Breast epithelium (tissue), 4 donors: ENCODE data around the gene PDE1C. TPM values are rescaled to one million over a fixed set of nuclear protein-coding genes. Genes with fewer than 3 reads are reported as not detected.

Source experiments
- DNase-seq, 2 donors: peaks; one replicate each; pipeline ENCODE4 v3.0.0-alpha.2; 2019; ENCODE audit warnings: low spot score in 2 of 2
- H3K27ac ChIP-seq, 2 donors: fragments of 200-600 bp; sonication (generic) in 1 of 2; one replicate each; pipeline ENCODE4 v1.5.1; 2016 to 2019; ENCODE audit warnings: mild to moderate bottlenecking in 1 of 2
- H3K27me3 ChIP-seq, 2 donors: fragments of 200-600 bp; sonication (generic) in 1 of 2; one replicate each; pipeline versions ENCODE4 v1.5.1 to v1.6.0; 2017 to 2019; ENCODE audit warnings: control low read depth in 1 of 2, mild to moderate bottlenecking in 1 of 2
- H3K36me3 ChIP-seq: fragments of 200-600 bp; one replicate; pipeline ENCODE4 v1.5.1; 2019
- H3K4me1 ChIP-seq, 2 donors: fragments of 200-600 bp; sonication (generic); one replicate each; pipeline ENCODE4 v1.5.1; 2016 to 2019; ENCODE audit warnings: control low read depth in 1 of 2
- H3K4me3 ChIP-seq, 3 donors: fragments of 200-600 bp; sonication (generic); 1 replicate in 2 of 3; 2 replicates in 1 of 3; pipeline ENCODE4 v1.5.1; 2016 to 2019; ENCODE audit warnings: mild to moderate bottlenecking in 3 of 3, moderate library complexity in 2 of 3
- H3K9me3 ChIP-seq, 2 donors: fragments of 200-600 bp; sonication (generic) in 1 of 2; one replicate each; pipeline ENCODE4 v1.5.1; 2016 to 2019; ENCODE audit warnings: control low read depth in 1 of 2
- CTCF ChIP-seq, 3 donors: fragments of 450-650 bp; IDR thresholded peaks; one replicate each; pipeline ENCODE4 v1.5.1; 2016 to 2017; ENCODE audit warnings: antibody characterized with exemption in 3 of 3, mild to moderate bottlenecking in 3 of 3, moderate library complexity in 3 of 3
- POLR2A ChIP-seq: fragments of 450-650 bp; IDR thresholded peaks from one replicate; pipeline ENCODE4 v1.6.1; 2016; ENCODE audit warnings: antibody characterized with exemption, mild to moderate bottlenecking, moderate library complexity
- POLR2AphosphoS5 ChIP-seq, 3 donors: sonication (generic); formaldehyde crosslinking; IDR thresholded peaks; one replicate each; pipeline ENCODE4 v1.6.1; 2017; ENCODE audit warnings: antibody characterized with exemption in 3 of 3
- intact Hi-C: fragments of 100-400 bp; cut with DNase I; formaldehyde crosslinking; loops from one replicate; pipeline ENCODE4 v1.15.1; 2023; ENCODE audit warnings: low total_unique reads
- total RNA-seq, 3 donors: library from RNA; depleted of rRNA; stranded (reverse); fragments of >200 nt; gene quantifications; one replicate each; pipeline ENCODE4 v1.1.0, GENCODE V29; 2016

PDE1C gene
- total RNA-seq, 3 donors from 2014 or later, result 3.2 to 30.1 (median 18.7) TPM

- Histone ChIP-seq H3K27me3 (no peaks in the 10 kb centered on the region), H3K27ac (no peak overlapping the region), H3K4me3 (no peak overlapping the region), H3K4me1 (no peaks in the 10 kb centered on the region), H3K36me3 (no peaks in the 10 kb centered on the region), H3K9me3 (no peaks in the 10 kb centered on the region)
- TF ChIP-seq POLR2AphosphoS5 (IDR thresholded peaks at IDR 0.05), result no peak
- no peak for DNase-seq
- intact Hi-C loops, result no loop called here
Observed at GRCh38 chr7:32047075-32047474, 23.1 kb downstream of the PDE1C start.

GRCh38 chr7:32045228-32045627 lies 25.0 kb downstream of the PDE1C start:
- H3K4me3 ChIP-seq, result no peak overlapping the region
- H3K27ac ChIP-seq, result no peak overlapping the region
- no peak for DNase-seq
- no peaks in the 10 kb centered on the region for H3K9me3 ChIP-seq
- H3K27me3 ChIP-seq, result no peaks in the 10 kb centered on the region
- TF ChIP-seq POLR2A (no peak), POLR2AphosphoS5 (IDR thresholded peaks at IDR 0.05) (no peak), CTCF (IDR thresholded peaks at IDR 0.05) (no peak)
- H3K36me3 ChIP-seq, result no peaks in the 10 kb centered on the region
- intact Hi-C loops, result no loop called here
- H3K4me1 ChIP-seq, result no peaks in the 10 kb centered on the region

GRCh38 chr7:32044739-32045138 lies 25.5 kb downstream of the PDE1C start:
- Histone ChIP-seq H3K27ac (no peak overlapping the region), H3K9me3 (no peaks in the 10 kb centered on the region), H3K4me3 (no peak overlapping the region), H3K27me3 (no peaks in the 10 kb centered on the region), H3K36me3 (no peaks in the 10 kb centered on the region), H3K4me1 (no peaks in the 10 kb centered on the region)
- no peak for TF ChIP-seq POLR2A
- no peak for TF ChIP-seq CTCF (IDR thresholded peaks at IDR 0.05)
- no peak for TF ChIP-seq POLR2AphosphoS5 (IDR thresholded peaks at IDR 0.05)
- no peak for DNase-seq
- intact Hi-C loops, result no loop called here

GRCh38 chr7:32043688-32044087 lies 26.5 kb downstream of the PDE1C start:
- no peaks in the 10 kb centered on the region for H3K27me3 ChIP-seq
- intact Hi-C loops, result no loop called here
- H3K4me3 ChIP-seq, result no peak overlapping the region
- H3K36me3 ChIP-seq, result no peaks in the 10 kb centered on the region
- no peak for DNase-seq
- no peaks in the 10 kb centered on the region for H3K4me1 ChIP-seq
- TF ChIP-seq POLR2AphosphoS5 (IDR thresholded peaks at IDR 0.05), result no peak
- no peak for TF ChIP-seq POLR2A
- no peak for TF ChIP-seq CTCF (IDR thresholded peaks at IDR 0.05)
- H3K9me3 ChIP-seq, result no peaks in the 10 kb centered on the region
- no peak overlapping the region for H3K27ac ChIP-seq

GRCh38 chr7:32042900-32043299 lies 27.3 kb downstream of the PDE1C start:
- H3K27ac ChIP-seq, result no peak overlapping the region
- H3K9me3 ChIP-seq, result no peaks in the 10 kb centered on the region
- DNase-seq, result no peak
- no peak overlapping the region for H3K4me3 ChIP-seq
- intact Hi-C loops, result no loop called here
- H3K27me3 ChIP-seq, result no peaks in the 10 kb centered on the region
- no peaks in the 10 kb centered on the region for H3K4me1 ChIP-seq
- H3K36me3 ChIP-seq, result no peaks in the 10 kb centered on the region
- no peak for TF ChIP-seq POLR2A
- no peak for TF ChIP-seq POLR2AphosphoS5 (IDR thresholded peaks at IDR 0.05)
- TF ChIP-seq CTCF (IDR thresholded peaks at IDR 0.05), result no peak
